Mucosa of rectum (tissue), 2 donors: Measurements from ENCODE around the gene SECTM1.
A peak's percentile ranks its signal among the peaks of the same experiment; 100 is the strongest.

Source experiments
- H3K27ac ChIP-seq, 2 donors: one replicate each; pipeline ENCODE4 v1.7.0; 2013; ENCODE audit warnings: inconsistent platforms in 2 of 2, low read depth in 2 of 2, low read length in 2 of 2
- H3K27me3 ChIP-seq, 2 donors: one replicate each; pipeline ENCODE4 v1.7.0; 2013; ENCODE audit warnings: low read length in 2 of 2; ENCODE audit not compliant: control insufficient read depth in 2 of 2, insufficient read depth in 2 of 2
- H3K36me3 ChIP-seq, 2 donors: one replicate each; pipeline ENCODE4 v1.7.0; 2013; ENCODE audit warnings: low read length in 2 of 2; ENCODE audit not compliant: control insufficient read depth in 2 of 2, insufficient read depth in 2 of 2
- H3K4me1 ChIP-seq, 2 donors: one replicate each; pipeline ENCODE4 v1.7.0; 2013; ENCODE audit warnings: low read length in 2 of 2, mild to moderate bottlenecking in 1 of 2; ENCODE audit not compliant: control insufficient read depth in 2 of 2, insufficient read depth in 2 of 2
- H3K4me3 ChIP-seq, 2 donors: one replicate each; pipeline ENCODE4 v1.7.0; 2013; ENCODE audit warnings: low read length in 2 of 2
- H3K9ac ChIP-seq, 2 donors: one replicate each; pipeline ENCODE4 v1.7.0; 2013; ENCODE audit warnings: low read length in 2 of 2, low read depth in 1 of 2, mild to moderate bottlenecking in 1 of 2
- H3K9me3 ChIP-seq, 2 donors: one replicate each; pipeline ENCODE4 v1.7.0; 2013; ENCODE audit warnings: low read length in 2 of 2; ENCODE audit not compliant: control insufficient read depth in 2 of 2
- donor health status: healthy.
- donor health status: Normal muscosa, but diverticular disease.

Gene SECTM1

GRCh38 chr17:82287013-82287867 is 46.3 kb downstream of the SECTM1 start:
- H3K9ac ChIP-seq, result peak overlapping the region in 1 of 2 donors; percentile 53
- no peaks in the 10 kb centered on the region for H3K36me3 ChIP-seq
- peak overlapping the region; percentile 79 to 97 for H3K27ac ChIP-seq
- H3K9me3 ChIP-seq, result no peaks in the 10 kb centered on the region
- H3K4me3 ChIP-seq, result peak overlapping the region in 1 of 2 donors; percentile 30
- no peaks in the 10 kb centered on the region for H3K27me3 ChIP-seq
- H3K4me1 ChIP-seq, result peaks cover 42% of the 10 kb centered on the region in 2 donors

GRCh38 chr17:82285141-82285540 is 48.4 kb downstream of the SECTM1 start:
- Histone ChIP-seq H3K4me1 (peaks cover 46 to 49% of the 10 kb centered on the region in 2 donors), H3K27ac (no peak overlapping the region), H3K36me3 (no peaks in the 10 kb centered on the region)

GRCh38 chr17:82283208-82283749 is 50.3 kb downstream of the SECTM1 start:
- Histone ChIP-seq H3K4me3 (no peak overlapping the region), H3K27me3 (no peaks in the 10 kb centered on the region), H3K27ac (peak overlapping the region; percentile 16 to 32), H3K9ac (peak overlapping the region in 1 of 2 donors; percentile 29), H3K9me3 (no peaks in the 10 kb centered on the region), H3K36me3 (no peaks in the 10 kb centered on the region), H3K4me1 (peaks cover 39 to 42% of the 10 kb centered on the region in 2 donors)

More at GRCh38 chr17:82285141-82285540, 48.4 kb downstream of the SECTM1 start:
- H3K9ac ChIP-seq, result no peak overlapping the region
- no peaks in the 10 kb centered on the region for H3K9me3 ChIP-seq
- no peak overlapping the region for H3K4me3 ChIP-seq
- H3K27me3 ChIP-seq, result no peaks in the 10 kb centered on the region

GRCh38 chr17:82282239-82283207 is 51.0 kb downstream of the SECTM1 start:
- no peaks in the 10 kb centered on the region for H3K36me3 ChIP-seq
- H3K27ac ChIP-seq, result peak overlapping the region; percentile 16 to 32
- H3K27me3 ChIP-seq, result no peaks in the 10 kb centered on the region
- peaks cover 32 to 35% of the 10 kb centered on the region in 2 donors for H3K4me1 ChIP-seq
- no peaks in the 10 kb centered on the region for H3K9me3 ChIP-seq
- H3K9ac ChIP-seq, result peak overlapping the region in 1 of 2 donors; percentile 29
- H3K4me3 ChIP-seq, result no peak overlapping the region

- H3K9ac ChIP-seq, result no peak overlapping the region
- peaks cover 24 to 27% of the 10 kb centered on the region in 2 donors for H3K4me1 ChIP-seq
- no peak overlapping the region for H3K4me3 ChIP-seq
- no peaks in the 10 kb centered on the region for H3K36me3 ChIP-seq
- H3K27ac ChIP-seq, result no peak overlapping the region
- no peaks in the 10 kb centered on the region for H3K9me3 ChIP-seq
- no peaks in the 10 kb centered on the region for H3K27me3 ChIP-seq
Measured at GRCh38 chr17:82281502-82282238, 51.9 kb downstream of the SECTM1 start.

GRCh38 chr17:82281076-82281475 is 52.5 kb downstream of the SECTM1 start:
- Histone ChIP-seq H3K27me3 (no peaks in the 10 kb centered on the region), H3K4me3 (no peak overlapping the region), H3K9ac (no peak overlapping the region), H3K4me1 (peaks cover 20 to 27% of the 10 kb centered on the region in 2 donors), H3K27ac (no peak overlapping the region), H3K36me3 (no peaks in the 10 kb centered on the region), H3K9me3 (no peaks in the 10 kb centered on the region)

GRCh38 chr17:82280537-82280936 is 53.0 kb downstream of the SECTM1 start:
- no peaks in the 10 kb centered on the region for H3K27me3 ChIP-seq
- H3K27ac ChIP-seq, result no peak overlapping the region
- no peaks in the 10 kb centered on the region for H3K36me3 ChIP-seq
- no peak overlapping the region for H3K4me3 ChIP-seq
- H3K9me3 ChIP-seq, result no peaks in the 10 kb centered on the region
- peaks cover 20 to 27% of the 10 kb centered on the region in 2 donors for H3K4me1 ChIP-seq
- no peak overlapping the region for H3K9ac ChIP-seq

- Histone ChIP-seq H3K9me3 (no peaks in the 10 kb centered on the region), H3K4me3 (no peak overlapping the region), H3K27me3 (no peaks in the 10 kb centered on the region), H3K9ac (no peak overlapping the region), H3K27ac (no peak overlapping the region), H3K36me3 (no peaks in the 10 kb centered on the region), H3K4me1 (peaks cover 24 to 36% of the 10 kb centered on the region in 2 donors)
Measured at GRCh38 chr17:82278786-82279391, 54.7 kb downstream of the SECTM1 start.

GRCh38 chr17:82278308-82278707 is 55.3 kb downstream of the SECTM1 start:
- H3K27ac ChIP-seq, result no peak overlapping the region

More at GRCh38 chr17:82278308-82278707, 55.3 kb downstream of the SECTM1 start:
- H3K27me3 ChIP-seq, result no peaks in the 10 kb centered on the region
- H3K4me3 ChIP-seq, result no peak overlapping the region
- no peaks in the 10 kb centered on the region for H3K36me3 ChIP-seq
- H3K4me1 ChIP-seq, result peaks cover 26 to 34% of the 10 kb centered on the region in 2 donors
- H3K9ac ChIP-seq, result no peak overlapping the region
- no peaks in the 10 kb centered on the region for H3K9me3 ChIP-seq
